Measurements from ENCODE around the gene SUB1. TPM values are rescaled to one million over a fixed set of nuclear protein-coding genes. Genes with fewer than 3 reads are reported as not detected.

The SUB1 gene
- total RNA-seq, 5 donors from 2014 or later (not counting 1 experiment from before 2014, with no cell fraction given): 178 to 339 (median 203) TPM

- Mint-ChIP-seq H3K4me3 (no peak overlapping the region), H3K27ac (peak overlapping the region in 1 of 2 donors; percentile 45), H3K27me3 (no peaks in the 10 kb centered on the region), H3K36me3 (peaks cover 6% of the 10 kb centered on the region), H3K4me1 (peaks cover 8 to 12% (median 11%) of the 10 kb centered on the region in 3 donors), H3K9me3 (no peaks in the 10 kb centered on the region)
- ATAC-seq (replicated peaks in 1 of 4): no peak
- Histone ChIP-seq H3K27me3 (replicated peaks in 1 of 2; ENCODE audit: control insufficient read depth in 2 of 2, extremely low read depth in 1 of 2, insufficient read depth in 2 of 2, low read length in 1 of 2) (no peaks in the 10 kb centered on the region), H3K4me1 (ENCODE audit: control insufficient read depth in 1 of 2, extremely low read depth in 1 of 2, insufficient read depth in 2 of 2, low read length in 2 of 2) (no peaks in the 10 kb centered on the region), H3K27ac (ENCODE audit: low read length) (no peak overlapping the region), H3K9me3 (no peaks in the 10 kb centered on the region), H3K36me3 (ENCODE audit: control insufficient read depth in 2 of 2, extremely low read depth in 1 of 2, insufficient read depth in 1 of 2, low read length in 1 of 2) (peaks cover 4 to 5% of the 10 kb centered on the region in 2 donors), H3K4me3 (ENCODE audit: control insufficient read depth in 1 of 2, extremely low read depth in 1 of 2, low read length in 1 of 2) (no peak overlapping the region)
- POLR2A ChIA-PET: interaction anchor here in 1 of 2 donors (0.6 kb wide), 1 partner anchor 19 kb away, joined by 3 read pairs; no protein-coding TSS in a partner anchor
- WGBS (ENCODE audit: insufficient coverage): 97% methylated on average over 9 of the region's 10 CpGs
- DNase-seq: no peak
- CTCF ChIA-PET: interaction anchor here (1.0 to 3.4 kb wide), 7 partner anchors 22 to 380 kb away, joined by 3 to 28 read pairs (median 6); no protein-coding TSS in a partner anchor
Observed at GRCh38 chr5:32612134-32612888, 27.0 kb downstream of the SUB1 start.

- Mint-ChIP-seq H3K4me3 (no peak overlapping the region), H3K36me3 (peaks cover 6% of the 10 kb centered on the region), H3K4me1 (peaks cover 7 to 11% (median 8%) of the 10 kb centered on the region in 3 donors), H3K27ac (no peak overlapping the region), H3K9me3 (no peaks in the 10 kb centered on the region), H3K27me3 (no peaks in the 10 kb centered on the region)
- DNase-seq (peak; percentile 49 to 89 (median 78)), ATAC-seq (replicated peaks in 1 of 4) (peak; percentile 67 to 75 (median 72))
- Histone ChIP-seq H3K27ac (ENCODE audit: low read length) (no peak overlapping the region), H3K36me3 (ENCODE audit: control insufficient read depth in 2 of 2, extremely low read depth in 1 of 2, insufficient read depth in 1 of 2, low read length in 1 of 2) (peaks cover 0 to 5% of the 10 kb centered on the region in 2 donors), H3K4me1 (ENCODE audit: control insufficient read depth in 1 of 2, extremely low read depth in 1 of 2, insufficient read depth in 2 of 2, low read length in 2 of 2) (no peaks in the 10 kb centered on the region), H3K4me3 (ENCODE audit: control insufficient read depth in 1 of 2, extremely low read depth in 1 of 2, low read length in 1 of 2) (no peak overlapping the region), H3K27me3 (replicated peaks in 1 of 2; ENCODE audit: control insufficient read depth in 2 of 2, extremely low read depth in 1 of 2, insufficient read depth in 2 of 2, low read length in 1 of 2) (no peaks in the 10 kb centered on the region), H3K9me3 (no peaks in the 10 kb centered on the region)
- no CpG with 5 or more reads among the region's 10 CpGs for WGBS (ENCODE audit: insufficient coverage)
- POLR2A ChIA-PET: no interaction called here
- CTCF ChIA-PET: interaction anchor here (0.7 to 3.4 kb wide), 9 partner anchors 23 to 380 kb away, joined by 3 to 28 read pairs (median 5); partner anchors contain the start of gene SUB1 (in 1 of the 2)
Observed at GRCh38 chr5:32613050-32613672, 27.8 kb downstream of the SUB1 start.

GRCh38 chr5:32615236-32615635 is 29.9 kb downstream of the SUB1 start:
- no peak overlapping the region for H3K4me3 ChIP-seq (ENCODE audit: control insufficient read depth in 1 of 2, extremely low read depth in 1 of 2, low read length in 1 of 2)
- ChIA-PET CTCF (no interaction called here), POLR2A (no interaction called here)
- WGBS (ENCODE audit: insufficient coverage): 50% methylated on average over 2 of the region's 3 CpGs
- Mint-ChIP-seq H3K9me3 (no peaks in the 10 kb centered on the region), H3K27me3 (no peaks in the 10 kb centered on the region), H3K4me1 (peaks cover 7 to 11% (median 8%) of the 10 kb centered on the region in 3 donors), H3K4me3 (no peak overlapping the region), H3K27ac (no peak overlapping the region), H3K36me3 (no peaks in the 10 kb centered on the region)
- peaks cover 0 to 2% of the 10 kb centered on the region in 2 donors for H3K36me3 ChIP-seq (ENCODE audit: control insufficient read depth in 2 of 2, extremely low read depth in 1 of 2, insufficient read depth in 1 of 2, low read length in 1 of 2)
- ATAC-seq (replicated peaks in 1 of 4) (no peak), DNase-seq (no peak)
- no peaks in the 10 kb centered on the region for H3K27me3 ChIP-seq (replicated peaks in 1 of 2; ENCODE audit: control insufficient read depth in 2 of 2, extremely low read depth in 1 of 2, insufficient read depth in 2 of 2, low read length in 1 of 2)
- H3K27ac ChIP-seq (ENCODE audit: low read length): no peak overlapping the region
- H3K9me3 ChIP-seq: no peaks in the 10 kb centered on the region
- H3K4me1 ChIP-seq (ENCODE audit: control insufficient read depth in 1 of 2, extremely low read depth in 1 of 2, insufficient read depth in 2 of 2, low read length in 2 of 2): no peaks in the 10 kb centered on the region

- DNase-seq (no peak), ATAC-seq (replicated peaks in 1 of 4) (no peak)
- H3K27ac ChIP-seq (ENCODE audit: low read length): no peak overlapping the region
- Mint-ChIP-seq H3K4me1 (no peaks in the 10 kb centered on the region), H3K27ac (no peak overlapping the region), H3K9me3 (no peaks in the 10 kb centered on the region), H3K36me3 (no peaks in the 10 kb centered on the region), H3K27me3 (no peaks in the 10 kb centered on the region), H3K4me3 (no peak overlapping the region)
- no peaks in the 10 kb centered on the region for H3K9me3 ChIP-seq
- ChIA-PET CTCF (no interaction called here), POLR2A (no interaction called here)
- H3K27me3 ChIP-seq (replicated peaks in 1 of 2; ENCODE audit: control insufficient read depth in 2 of 2, extremely low read depth in 1 of 2, insufficient read depth in 2 of 2, low read length in 1 of 2): peaks cover 0 to 2% of the 10 kb centered on the region in 2 experiments
- no peak overlapping the region for H3K4me3 ChIP-seq (ENCODE audit: control insufficient read depth in 1 of 2, extremely low read depth in 1 of 2, low read length in 1 of 2)
- 100% methylated on average over 2 of the region's 2 CpGs for WGBS (ENCODE audit: insufficient coverage)
- H3K36me3 ChIP-seq (ENCODE audit: control insufficient read depth in 2 of 2, extremely low read depth in 1 of 2, insufficient read depth in 1 of 2, low read length in 1 of 2): peaks cover 0 to 2% of the 10 kb centered on the region in 2 donors
- H3K4me1 ChIP-seq (ENCODE audit: control insufficient read depth in 1 of 2, extremely low read depth in 1 of 2, insufficient read depth in 2 of 2, low read length in 2 of 2): no peaks in the 10 kb centered on the region
Observed at GRCh38 chr5:32618962-32619361, 33.6 kb downstream of the SUB1 start.

- H3K4me3 Mint-ChIP-seq: no peak overlapping the region
- POLR2A ChIA-PET: no interaction called here
- no peak overlapping the region for H3K4me3 ChIP-seq (ENCODE audit: control insufficient read depth in 1 of 2, extremely low read depth in 1 of 2, low read length in 1 of 2)
- H3K27me3 Mint-ChIP-seq: no peaks in the 10 kb centered on the region
- H3K36me3 ChIP-seq (ENCODE audit: control insufficient read depth in 2 of 2, extremely low read depth in 1 of 2, insufficient read depth in 1 of 2, low read length in 1 of 2): no peaks in the 10 kb centered on the region
- H3K27ac ChIP-seq (ENCODE audit: low read length): no peak overlapping the region
- H3K27ac Mint-ChIP-seq: no peak overlapping the region
- no peaks in the 10 kb centered on the region for H3K4me1 Mint-ChIP-seq
- no peaks in the 10 kb centered on the region for H3K9me3 Mint-ChIP-seq
- WGBS (ENCODE audit: insufficient coverage): 75% methylated on average over 8 of the region's 8 CpGs
- ATAC-seq (replicated peaks in 1 of 4) (no peak), DNase-seq (no peak)
- H3K27me3 ChIP-seq (replicated peaks in 1 of 2; ENCODE audit: control insufficient read depth in 2 of 2, extremely low read depth in 1 of 2, insufficient read depth in 2 of 2, low read length in 1 of 2): peaks cover 0 to 4% of the 10 kb centered on the region in 2 experiments
- no peaks in the 10 kb centered on the region for H3K9me3 ChIP-seq
- no peaks in the 10 kb centered on the region for H3K4me1 ChIP-seq (ENCODE audit: control insufficient read depth in 1 of 2, extremely low read depth in 1 of 2, insufficient read depth in 2 of 2, low read length in 2 of 2)
- H3K36me3 Mint-ChIP-seq: no peaks in the 10 kb centered on the region
- CTCF ChIA-PET: no interaction called here
Observed at GRCh38 chr5:32621256-32621655, 35.9 kb downstream of the SUB1 start.

- WGBS (ENCODE audit: insufficient coverage): no CpG with 5 or more reads among the region's 3 CpGs
- DNase-seq: no peak
- H3K9me3 Mint-ChIP-seq: no peaks in the 10 kb centered on the region
Observed at GRCh38 chr5:32625106-32625505, 39.7 kb downstream of the SUB1 start.

More at GRCh38 chr5:32625106-32625505, 39.7 kb downstream of the SUB1 start:
- H3K27me3 Mint-ChIP-seq: no peaks in the 10 kb centered on the region
- H3K9me3 ChIP-seq: no peaks in the 10 kb centered on the region
- H3K4me3 Mint-ChIP-seq: no peak overlapping the region
- H3K4me1 Mint-ChIP-seq: no peaks in the 10 kb centered on the region
- H3K4me3 ChIP-seq (ENCODE audit: control insufficient read depth in 1 of 2, extremely low read depth in 1 of 2, low read length in 1 of 2): no peak overlapping the region
- H3K27ac ChIP-seq (ENCODE audit: low read length): no peak overlapping the region
- no peaks in the 10 kb centered on the region for H3K36me3 Mint-ChIP-seq
- CTCF ChIA-PET: no interaction called here
- H3K36me3 ChIP-seq (ENCODE audit: control insufficient read depth in 2 of 2, extremely low read depth in 1 of 2, insufficient read depth in 1 of 2, low read length in 1 of 2): no peaks in the 10 kb centered on the region
- no peak for ATAC-seq (replicated peaks in 1 of 4)
- H3K27me3 ChIP-seq (replicated peaks in 1 of 2; ENCODE audit: control insufficient read depth in 2 of 2, extremely low read depth in 1 of 2, insufficient read depth in 2 of 2, low read length in 1 of 2): peaks cover 0 to 4% of the 10 kb centered on the region in 2 experiments
- H3K27ac Mint-ChIP-seq: no peak overlapping the region
- H3K4me1 ChIP-seq (ENCODE audit: control insufficient read depth in 1 of 2, extremely low read depth in 1 of 2, insufficient read depth in 2 of 2, low read length in 2 of 2): no peaks in the 10 kb centered on the region
- POLR2A ChIA-PET: no interaction called here
